GM13977 (cell line): ENCODE measurements around the gene OTUB2.

Experiments
- DNase-seq: peaks from one replicate; pipeline ENCODE4 v3.0.0; 2012; ENCODE audit warnings: low spot score
- CTCF ChIP-seq: IDR thresholded peaks from 2 replicates; pipeline ENCODE4 v1.5.1; 2012; ENCODE audit warnings: mild to moderate bottlenecking, control low read depth; ENCODE audit not compliant: insufficient read depth; ENCODE audit errors: extremely low read depth, missing control alignments
- in situ Hi-C: fragments of 300-500 bp; cut with MboI; formaldehyde crosslinking; loops from one replicate; pipeline ENCODE4 v1.12.0; 2022; ENCODE audit warnings: low sequenced_read_pairs, low pct_unique_long_range_greater_than_20kb, mixed read lengths, inconsistent platforms; ENCODE audit not compliant: unreplicated experiment

The OTUB2 gene

GRCh38 chr14:94019329-94019728 lies 6.8 kb upstream of the OTUB2 start:
- no peak for DNase-seq
- TF ChIP-seq CTCF: no peak
- in situ Hi-C loops: no loop called here

DNA sequence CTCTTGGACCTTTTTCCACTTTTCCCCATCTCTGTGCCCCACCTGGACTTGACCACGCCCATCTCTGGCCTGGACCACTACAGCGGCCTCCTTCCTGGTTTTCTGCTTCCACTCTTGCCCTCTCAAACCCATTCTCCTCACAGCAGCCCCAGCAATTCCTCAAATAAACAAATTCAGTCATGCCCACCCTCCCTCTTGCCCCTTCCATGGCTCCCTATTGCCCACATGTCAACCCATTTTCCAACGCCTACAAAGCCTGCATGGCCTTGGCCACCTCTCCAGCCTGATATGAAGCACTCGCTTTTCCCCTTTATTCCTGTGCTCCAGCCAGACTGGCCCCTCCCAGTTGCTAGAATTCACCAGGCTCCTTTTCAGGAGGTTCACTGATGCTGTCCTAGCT lies 5.9 kb upstream of the OTUB2 start:
- in situ Hi-C loops: no loop called here
- no peak for DNase-seq

DNA sequence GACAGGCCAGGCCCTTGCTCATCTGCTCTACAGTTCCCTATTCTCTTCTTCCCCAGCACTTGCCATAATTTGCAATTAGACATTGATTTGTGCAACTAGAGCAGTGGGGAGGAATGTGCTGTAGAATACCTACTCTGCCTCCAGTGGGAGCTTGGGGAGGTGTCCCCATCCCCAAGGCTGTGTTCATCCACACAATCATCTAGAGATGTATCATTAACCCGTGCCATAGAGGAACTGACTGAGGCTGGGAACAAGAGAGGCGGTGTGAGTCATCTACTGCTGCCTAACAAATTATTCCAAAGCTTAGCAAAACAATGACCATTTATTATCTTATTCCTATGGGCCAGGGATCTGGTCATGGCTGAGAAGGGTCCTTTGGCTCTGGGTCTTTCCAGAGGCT lies 5.1 kb upstream of the OTUB2 start:
- no peak for TF ChIP-seq CTCF
- DNase-seq: no peak
- in situ Hi-C loops: no loop called here

More for the DNA sequence above, 5.9 kb upstream of the OTUB2 start:
- TF ChIP-seq CTCF: no peak

DNA sequence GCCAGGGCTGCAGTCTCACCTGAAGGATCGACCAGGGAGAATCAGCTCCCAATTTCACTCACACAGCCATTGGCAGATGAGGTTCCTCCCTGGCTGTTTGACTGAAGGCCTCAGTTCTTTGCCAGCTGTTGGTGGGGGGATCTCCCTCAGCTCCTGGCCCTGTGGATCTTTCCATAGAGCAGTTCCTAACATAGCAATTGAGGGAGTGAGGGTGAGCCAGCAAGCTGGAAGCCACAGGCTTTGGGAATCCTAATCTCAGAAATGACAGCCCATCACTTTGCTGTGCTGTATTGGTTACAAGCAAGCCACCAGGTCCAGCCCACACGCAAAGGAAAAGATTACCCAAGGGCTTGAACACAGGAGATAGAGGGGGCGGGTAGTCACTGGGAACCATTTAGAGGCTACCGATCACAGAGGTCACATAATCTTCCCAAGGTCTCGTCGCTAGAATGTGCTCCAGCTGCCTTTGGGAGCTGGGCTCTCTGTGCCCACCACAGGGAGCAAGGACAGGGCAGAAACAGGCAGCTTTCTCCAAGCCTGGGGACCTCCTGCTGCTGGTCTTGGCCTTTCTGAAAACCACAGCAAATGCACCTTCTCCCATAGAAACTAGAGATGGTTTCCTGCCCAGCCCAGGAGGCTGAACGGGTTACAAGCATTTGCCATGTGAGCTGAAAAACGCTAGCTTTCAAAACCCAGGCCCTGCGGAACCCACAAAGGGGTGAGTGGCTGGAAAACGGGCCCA lies 4.6 kb upstream of the OTUB2 start:
- in situ Hi-C loops: no loop called here
- no peak for DNase-seq
- no peak for TF ChIP-seq CTCF

GRCh38 chr14:94022532-94023411 lies 3.4 kb upstream of the OTUB2 start:
- in situ Hi-C loops: no loop called here
- DNase-seq: no peak
- TF ChIP-seq CTCF: no peak

DNA sequence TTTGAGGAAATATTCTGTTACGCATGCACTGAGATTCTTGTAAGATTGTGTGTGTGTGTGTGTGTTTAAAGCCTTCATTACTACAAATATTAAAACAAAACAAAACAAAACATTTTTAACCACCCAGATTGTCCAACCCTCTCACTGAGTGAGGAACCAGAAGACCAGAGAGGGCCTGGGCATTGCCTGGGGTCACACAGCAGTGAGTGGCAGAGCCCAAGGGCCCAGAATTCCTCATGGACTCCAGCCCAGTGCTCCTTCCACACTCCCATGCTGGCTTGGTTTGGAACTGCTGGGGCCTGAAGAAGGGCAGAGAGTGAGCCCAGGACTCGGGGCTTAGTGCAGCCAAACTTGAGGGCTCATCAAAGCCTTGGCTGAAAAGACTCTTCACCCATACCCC lies 1.6 kb upstream of the OTUB2 start:
- DNase-seq: no peak
- TF ChIP-seq CTCF: no peak
- in situ Hi-C loops: no loop called here
